GM23338 (cell line): Measurements from ENCODE around the gene CFAP74. TPM values are rescaled to one million over a fixed set of nuclear protein-coding genes. Genes with fewer than 3 reads are reported as not detected.

ENCODE experiments used
- ATAC-seq: fragments of 200-7000 bp; cut with Tn5 transposase; 3 replicates; pipeline ENCODE4 v1.9.1; 2020
- DNase-seq: peaks from one replicate; pipeline ENCODE4 v3.0.0-alpha.2; 2015; ENCODE audit warnings: low spot score
- H2AFZ ChIP-seq: fragments of 200-600 bp; sonication (generic); 2 replicates; pipeline ENCODE4 v1.8.0; 2016; ENCODE audit warnings: antibody characterized with exemption, mild to moderate bottlenecking, moderate library complexity
- H3F3A ChIP-seq: fragments of 200-600 bp; sonication (generic); replicated peaks from 2 replicates; pipeline ENCODE4 v1.8.0; 2017; ENCODE audit warnings: antibody characterized with exemption, mixed run types, low read depth
- H3K27ac ChIP-seq: fragments of 200-600 bp; sonication (generic); 2 replicates; pipeline ENCODE4 v1.6.1; 2016; ENCODE audit warnings: low read depth
- H3K27me3 ChIP-seq: fragments of 200-600 bp; sonication (generic); 2 replicates; pipeline ENCODE4 v1.8.0; 2016; ENCODE audit warnings: mild to moderate bottlenecking, mixed run types, moderate library complexity; ENCODE audit not compliant: insufficient read depth
- H3K36me3 ChIP-seq: fragments of 200-600 bp; sonication (generic); 2 replicates; pipeline ENCODE4 v1.8.0; 2016; ENCODE audit warnings: mild to moderate bottlenecking; ENCODE audit not compliant: insufficient read depth
- H3K4me1 ChIP-seq: fragments of 200-600 bp; sonication (generic); 2 replicates; pipeline ENCODE4 v1.8.0; 2016; ENCODE audit warnings: mild to moderate bottlenecking, moderate library complexity; ENCODE audit not compliant: insufficient read depth
- H3K4me2 ChIP-seq: fragments of 200-600 bp; sonication (generic); 2 replicates; pipeline ENCODE4 v1.7.1; 2017; ENCODE audit warnings: mixed run types
- H3K4me3 ChIP-seq: fragments of 200-600 bp; sonication (generic); 2 replicates; pipeline ENCODE4 v1.6.1; 2016; ENCODE audit warnings: mixed run types
- H3K79me2 ChIP-seq: fragments of 200-600 bp; sonication (generic); replicated peaks from 2 replicates; pipeline ENCODE4 v1.8.0; 2017; ENCODE audit warnings: mild to moderate bottlenecking; ENCODE audit not compliant: insufficient read depth
- H3K9me2 ChIP-seq: fragments of 200-600 bp; sonication (generic); 2 replicates; pipeline ENCODE4 v1.8.0; 2017; ENCODE audit not compliant: insufficient read depth
- H4K20me1 ChIP-seq: fragments of 200-600 bp; sonication (generic); replicated peaks from 2 replicates; pipeline ENCODE4 v1.8.0; 2017; ENCODE audit warnings: mild to moderate bottlenecking; ENCODE audit not compliant: insufficient read depth
- H3K27ac Mint-ChIP-seq: 2 replicates; pipeline ENCODE4 v1.8.0; 2020; ENCODE audit warnings: inconsistent platforms, mild to moderate bottlenecking, moderate library complexity, mixed read lengths
- H3K27me3 Mint-ChIP-seq: 3 replicates; pipeline ENCODE4 v1.8.0; 2022; ENCODE audit warnings: low read depth, mild to moderate bottlenecking, moderate library complexity, mixed read lengths, inconsistent platforms; ENCODE audit not compliant: insufficient read depth, poor library complexity
- H3K36me3 Mint-ChIP-seq: 3 replicates; pipeline ENCODE4 v1.8.0; 2021; ENCODE audit warnings: low read depth, mild to moderate bottlenecking, inconsistent platforms, moderate library complexity, mixed read lengths
- H3K4me1 Mint-ChIP-seq: 3 replicates; pipeline ENCODE4 v1.8.0; 2020; ENCODE audit warnings: mild to moderate bottlenecking, inconsistent platforms, mixed read lengths
- H3K4me3 Mint-ChIP-seq: 3 replicates; pipeline ENCODE4 v1.8.0; 2021; ENCODE audit warnings: moderate library complexity, mild to moderate bottlenecking, inconsistent platforms, mixed read lengths
- H3K9me3 Mint-ChIP-seq: 3 replicates; pipeline ENCODE4 v1.8.0; 2020; ENCODE audit warnings: moderate library complexity, mild to moderate bottlenecking, inconsistent platforms, mixed read lengths
- CREB1 ChIP-seq: fragments of 250-450 bp; sonication (Bioruptor Pico); IDR thresholded peaks from 2 replicates; pipeline ENCODE4 v1.5.0; 2020; ENCODE audit warnings: low read depth, mild to moderate bottlenecking, moderate library complexity
- CTCF ChIP-seq, 2 experiments: fragments of 200-600 bp in 1 of 2; sonication (generic) in 1 of 2; conservative IDR thresholded peaks; 2 replicates each; pipeline versions ENCODE4 v1.5.1 to v1.6.1; 2016 to 2017; ENCODE audit warnings: antibody characterized with exemption in 2 of 2, low read depth in 2 of 2, mild to moderate bottlenecking in 2 of 2, moderate library complexity in 1 of 2
- ETS1 ChIP-seq: IDR thresholded peaks from 2 replicates; pipeline ENCODE4 v1.6.1; 2016; ENCODE audit warnings: antibody characterized with exemption
- EZH2phosphoT487 ChIP-seq: fragments of 200-600 bp; sonication (generic); IDR thresholded peaks from one replicate; pipeline ENCODE4 v1.8.1; 2018; ENCODE audit warnings: antibody characterized with exemption; ENCODE audit not compliant: unreplicated experiment
- JUNB ChIP-seq: IDR thresholded peaks from one replicate; pipeline ENCODE4 v1.6.1; 2016; ENCODE audit warnings: antibody characterized with exemption; ENCODE audit not compliant: unreplicated experiment
- NANOG ChIP-seq: IDR thresholded peaks from 2 replicates; pipeline ENCODE4 v1.6.1; 2016; ENCODE audit warnings: antibody characterized with exemption, borderline replicate concordance
- REST ChIP-seq: IDR thresholded peaks from one replicate; pipeline ENCODE4 v1.6.1; 2018; ENCODE audit warnings: antibody characterized with exemption; ENCODE audit not compliant: unreplicated experiment
- STAT1 ChIP-seq: IDR thresholded peaks from one replicate; pipeline ENCODE4 v1.6.1; 2016; ENCODE audit warnings: antibody characterized with exemption; ENCODE audit not compliant: unreplicated experiment
- ZNF114 ChIP-seq: fragments of 250-450 bp; sonication (Bioruptor Pico); IDR thresholded peaks from 2 replicates; pipeline ENCODE4 v1.5.0; 2020; ENCODE audit warnings: mild to moderate bottlenecking, moderate library complexity
- ZNF331 ChIP-seq: fragments of 250-450 bp; sonication (Bioruptor Pico); IDR thresholded peaks from 2 replicates; pipeline ENCODE4 v1.5.0; 2020; ENCODE audit warnings: low read depth, mild to moderate bottlenecking, moderate library complexity
- ZNF462 ChIP-seq: fragments of 250-450 bp; sonication (Bioruptor Pico); IDR thresholded peaks from 2 replicates; pipeline ENCODE4 v1.5.0; 2020; ENCODE audit warnings: mild to moderate bottlenecking, moderate library complexity
- polyA plus RNA-seq: library from polyadenylated mRNA; unstranded; fragments of >200 nt; fragmentation: Nextera tagmentation; extraction: Ambion mirVana; gene quantifications from 2 replicates; pipeline ENCODE4 v1.2.1, GENCODE V29; 2016
- total RNA-seq: library from RNA; depleted of rRNA; stranded (reverse); fragments of >200 nt; shearing (Covaris generic); gene quantifications from 2 replicates; pipeline ENCODE4 v1.2.3, GENCODE V29; 2014

CFAP74 gene
- total and polyA plus RNA-seq, 2 experiments from 2014 or later: 0.21 TPM; not detected in 1

GRCh38 chr1:1927751-1928150 is 75.8 kb downstream of the CFAP74 start (continued):
- TF ChIP-seq ZNF114 (CRISPR knock-in tag): no peak
- TF ChIP-seq ZNF331 (CRISPR knock-in tag): no peak
- TF ChIP-seq CREB1: no peak
- TF ChIP-seq REST: no peak
- no peak for TF ChIP-seq NANOG
- no peak for TF ChIP-seq JUNB

- Mint-ChIP-seq H3K9me3 (peaks cover 12% of the 10 kb centered on the region), H3K4me1 (no peaks in the 10 kb centered on the region; the same call in 2 of the 3 replicates), H3K36me3 (no peaks in the 10 kb centered on the region), H3K27me3 (peaks cover 5% of the 10 kb centered on the region), H3K4me3 (no peak overlapping the region), H3K27ac (no peak overlapping the region)
- no peaks in the 10 kb centered on the region for H3K36me3 ChIP-seq
- no peaks in the 10 kb centered on the region for H4K20me1 ChIP-seq
- no peak overlapping the region for H3K27ac ChIP-seq
- H3K4me3 ChIP-seq: no peak overlapping the region
- 0 out of 2 replicates have a peak, but pooled peaks cover 3% of the 10 kb centered on the region for H3F3A ChIP-seq
- H3K27me3 ChIP-seq: no peaks in the 10 kb centered on the region
- no peak overlapping the region for H2AFZ ChIP-seq
- H3K4me1 ChIP-seq: no peaks in the 10 kb centered on the region
- no peak for DNase-seq
- H3K4me2 ChIP-seq: no peak overlapping the region
- H3K79me2 ChIP-seq: no peaks in the 10 kb centered on the region
- H3K9me2 ChIP-seq: no peaks in the 10 kb centered on the region
- ATAC-seq: no peak
- no peak for TF ChIP-seq ZNF331 (CRISPR knock-in tag)
- no peak for TF ChIP-seq ZNF114 (CRISPR knock-in tag)
- TF ChIP-seq CTCF (conservative IDR thresholded peaks at IDR 0.05; ENCODE audit: low read depth in 2 of 2): no peak
- TF ChIP-seq JUNB: no peak
- no peak for TF ChIP-seq ZNF462 (CRISPR knock-in tag)
- no peak for TF ChIP-seq NANOG
- no peak for TF ChIP-seq EZH2phosphoT487
- TF ChIP-seq CREB1: no peak
- no peak for TF ChIP-seq ETS1
- no peak for TF ChIP-seq STAT1
Observed at GRCh38 chr1:1926886-1927660, 76.5 kb downstream of the CFAP74 start.
